HepG2 (cell line): Measurements from ENCODE around the gene UBA6. TPM values are rescaled to one million over a fixed set of nuclear protein-coding genes. Genes with fewer than 3 reads are reported as not detected.

Source experiments
- KLF6 ChIP-seq: IDR thresholded peaks from 2 replicates; pipeline ENCODE4 v1.8.0; 2016; ENCODE audit warnings: missing biosample characterization, missing genetic modification reagents
- PHF8 ChIP-seq: sonication (generic); formaldehyde crosslinking; IDR thresholded peaks from 2 replicates; pipeline ENCODE4 v1.5.0; 2020; ENCODE audit warnings: missing genetic modification reagents
- RARA ChIP-seq: IDR thresholded peaks from 2 replicates; pipeline ENCODE4 v1.6.1; 2016; ENCODE audit warnings: missing genetic modification reagents, missing compliant biosample characterization
- RCOR2 ChIP-seq: IDR thresholded peaks from 2 replicates; pipeline ENCODE4 v1.6.1; 2016; ENCODE audit warnings: missing biosample characterization, missing genetic modification reagents
- RXRA ChIP-seq: sonication (generic); formaldehyde crosslinking; IDR thresholded peaks from 2 replicates; pipeline ENCODE4 v1.5.1; 2020; ENCODE audit warnings: missing genetic modification reagents
- TSC22D2 ChIP-seq: sonication (generic); formaldehyde crosslinking; IDR thresholded peaks from 2 replicates; pipeline ENCODE4 v1.5.1; 2020; ENCODE audit warnings: missing genetic modification reagents, mild to moderate bottlenecking, borderline replicate concordance
- ZFP62 ChIP-seq: sonication (generic); formaldehyde crosslinking; IDR thresholded peaks from 2 replicates; pipeline ENCODE4 v1.4.0; 2020; ENCODE audit warnings: missing genetic modification reagents
- ZIK1 ChIP-seq: sonication (generic); formaldehyde crosslinking; IDR thresholded peaks from 2 replicates; pipeline ENCODE4 v1.5.0; 2020; ENCODE audit warnings: mild to moderate bottlenecking, low read depth, missing genetic modification reagents, borderline replicate concordance
- ZNF121 ChIP-seq: sonication (generic); formaldehyde crosslinking; IDR thresholded peaks from 2 replicates; pipeline ENCODE4 v1.5.0; 2020; ENCODE audit warnings: mild to moderate bottlenecking, missing genetic modification reagents
- ZNF451 ChIP-seq: sonication (generic); formaldehyde crosslinking; IDR thresholded peaks from 2 replicates; pipeline ENCODE4 v1.5.0; 2020; ENCODE audit warnings: mild to moderate bottlenecking, missing genetic modification reagents
- ZNF891 ChIP-seq: sonication (generic); formaldehyde crosslinking; IDR thresholded peaks from 2 replicates; pipeline ENCODE4 v1.5.0; 2020; ENCODE audit warnings: mild to moderate bottlenecking, missing genetic modification reagents
- polyA plus RNA-seq, 8 experiments: library from polyadenylated mRNA; depleted of rRNA in 3 of 8; stranded (reverse) in 7 of 8; unstranded in 1 of 8; fragments of >200 nt; fragmentation: Illumina TruSeq in 4 of 8; extraction: Trizol in 4 of 8; gene quantifications; 2 replicates each; pipeline versions ENCODE4 v1.2.1 to v1.2.3, GENCODE V29; 2011 to 2016; ENCODE audit warnings: low read depth in 4 of 8, missing spikeins in 1 of 8, mixed read lengths in 1 of 8; ENCODE audit not compliant: insufficient read depth in 1 of 8
- total RNA-seq, 5 experiments: library from RNA; depleted of rRNA; stranded (reverse); fragments of >200 nt; fragmentation: Illumina TruSeq; extraction: Trizol; gene quantifications; 2 replicates each; pipeline ENCODE4 v1.2.3, GENCODE V29; 2016; ENCODE audit warnings: low read depth in 1 of 5
- TF ChIP-seq, protein P1 (sequence below): sonication (generic); formaldehyde crosslinking; IDR thresholded peaks from 2 replicates; pipeline ENCODE4 v1.4.0; 2020; ENCODE audit warnings: missing genetic modification reagents, mild to moderate bottlenecking, borderline replicate concordance
- TF ChIP-seq, protein P2 (sequence below): IDR thresholded peaks from 2 replicates; pipeline ENCODE4 v1.6.1; 2018; ENCODE audit warnings: missing genetic modification reagents, mild to moderate bottlenecking, missing compliant biosample characterization
- TF ChIP-seq, protein P3 (sequence below): sonication (generic); formaldehyde crosslinking; IDR thresholded peaks from 2 replicates; pipeline ENCODE4 v1.8.1; 2023; ENCODE audit warnings: mild to moderate bottlenecking, moderate library complexity, missing genetic modification reagents
- TF ChIP-seq, protein P4 (sequence below): sonication (generic); formaldehyde crosslinking; IDR thresholded peaks from 2 replicates; pipeline ENCODE4 v1.5.1; 2020; ENCODE audit warnings: mild to moderate bottlenecking, missing genetic modification reagents, moderate library complexity

Gene UBA6
- total and polyA plus RNA-seq, 2 of the 13 experiments (the other 11 are each of a cell fraction or from before 2014, with no cell fraction given), result 33.3 to 75.4 TPM

DNA sequence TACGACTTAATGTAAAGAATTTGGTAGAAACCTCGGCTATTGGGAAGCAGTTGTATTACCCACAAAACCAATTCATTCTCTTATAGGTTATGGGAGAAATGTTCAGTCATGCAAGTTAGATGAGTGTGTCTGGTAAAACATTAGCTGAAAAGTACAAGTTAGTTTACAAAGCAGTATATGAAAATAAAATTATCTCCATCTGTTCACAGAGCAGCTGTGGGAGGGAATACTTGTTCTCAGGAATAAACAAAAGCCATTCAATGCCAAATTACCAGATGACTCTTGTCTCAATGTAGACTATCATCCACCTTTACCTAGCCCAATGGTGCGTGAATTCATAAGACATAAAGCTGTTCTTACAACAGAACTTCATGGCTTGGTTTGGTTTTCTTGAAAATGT lies 113.8 kb downstream of the UBA6 start (continued):
- no peak for TF ChIP-seq PHF8
- TF ChIP-seq RXRA (CRISPR knock-in tag), result no peak
- no peak for TF ChIP-seq ZNF891 (CRISPR knock-in tag)
- no peak for TF ChIP-seq ZNF451 (CRISPR knock-in tag)
- TF ChIP-seq, protein P1, sequence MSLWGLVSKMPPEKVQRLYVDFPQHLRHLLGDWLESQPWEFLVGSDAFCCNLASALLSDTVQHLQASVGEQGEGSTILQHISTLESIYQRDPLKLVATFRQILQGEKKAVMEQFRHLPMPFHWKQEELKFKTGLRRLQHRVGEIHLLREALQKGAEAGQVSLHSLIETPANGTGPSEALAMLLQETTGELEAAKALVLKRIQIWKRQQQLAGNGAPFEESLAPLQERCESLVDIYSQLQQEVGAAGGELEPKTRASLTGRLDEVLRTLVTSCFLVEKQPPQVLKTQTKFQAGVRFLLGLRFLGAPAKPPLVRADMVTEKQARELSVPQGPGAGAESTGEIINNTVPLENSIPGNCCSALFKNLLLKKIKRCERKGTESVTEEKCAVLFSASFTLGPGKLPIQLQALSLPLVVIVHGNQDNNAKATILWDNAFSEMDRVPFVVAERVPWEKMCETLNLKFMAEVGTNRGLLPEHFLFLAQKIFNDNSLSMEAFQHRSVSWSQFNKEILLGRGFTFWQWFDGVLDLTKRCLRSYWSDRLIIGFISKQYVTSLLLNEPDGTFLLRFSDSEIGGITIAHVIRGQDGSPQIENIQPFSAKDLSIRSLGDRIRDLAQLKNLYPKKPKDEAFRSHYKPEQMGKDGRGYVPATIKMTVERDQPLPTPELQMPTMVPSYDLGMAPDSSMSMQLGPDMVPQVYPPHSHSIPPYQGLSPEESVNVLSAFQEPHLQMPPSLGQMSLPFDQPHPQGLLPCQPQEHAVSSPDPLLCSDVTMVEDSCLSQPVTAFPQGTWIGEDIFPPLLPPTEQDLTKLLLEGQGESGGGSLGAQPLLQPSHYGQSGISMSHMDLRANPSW (CRISPR knock-in tag), result no peak
- TF ChIP-seq, protein P2, sequence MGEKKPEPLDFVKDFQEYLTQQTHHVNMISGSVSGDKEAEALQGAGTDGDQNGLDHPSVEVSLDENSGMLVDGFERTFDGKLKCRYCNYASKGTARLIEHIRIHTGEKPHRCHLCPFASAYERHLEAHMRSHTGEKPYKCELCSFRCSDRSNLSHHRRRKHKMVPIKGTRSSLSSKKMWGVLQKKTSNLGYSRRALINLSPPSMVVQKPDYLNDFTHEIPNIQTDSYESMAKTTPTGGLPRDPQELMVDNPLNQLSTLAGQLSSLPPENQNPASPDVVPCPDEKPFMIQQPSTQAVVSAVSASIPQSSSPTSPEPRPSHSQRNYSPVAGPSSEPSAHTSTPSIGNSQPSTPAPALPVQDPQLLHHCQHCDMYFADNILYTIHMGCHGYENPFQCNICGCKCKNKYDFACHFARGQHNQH (CRISPR knock-in tag), result no peak
- TF ChIP-seq ZIK1 (CRISPR knock-in tag), result no peak
- TF ChIP-seq RCOR2 (CRISPR knock-in tag), result no peak
- TF ChIP-seq ZNF121, result no peak
- TF ChIP-seq KLF6 (CRISPR knock-in tag), result no peak
- TF ChIP-seq, protein P3, sequence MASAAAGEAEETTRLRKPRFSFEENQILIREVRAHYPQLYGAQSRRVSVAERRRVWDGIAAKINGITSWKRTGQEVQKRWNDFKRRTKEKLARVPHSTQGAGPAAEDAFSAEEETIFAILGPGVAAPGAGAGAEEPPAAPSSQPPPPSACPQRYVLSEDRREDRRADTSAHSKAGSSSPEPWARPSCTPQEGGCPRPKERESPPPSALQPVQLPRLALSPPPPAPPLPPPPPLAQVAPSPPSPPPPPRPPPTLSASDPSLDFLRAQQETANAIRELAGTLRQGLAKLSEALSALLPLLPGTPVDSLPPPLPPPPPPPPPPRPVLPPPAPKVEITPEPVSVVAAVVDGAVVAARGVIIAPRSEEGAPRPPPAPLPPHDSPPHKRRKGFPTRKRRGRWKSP, result no peak
- TF ChIP-seq TSC22D2 (CRISPR knock-in tag), result no peak
- no peak for TF ChIP-seq ZFP62
- TF ChIP-seq RARA, result no peak
- TF ChIP-seq, protein P4, sequence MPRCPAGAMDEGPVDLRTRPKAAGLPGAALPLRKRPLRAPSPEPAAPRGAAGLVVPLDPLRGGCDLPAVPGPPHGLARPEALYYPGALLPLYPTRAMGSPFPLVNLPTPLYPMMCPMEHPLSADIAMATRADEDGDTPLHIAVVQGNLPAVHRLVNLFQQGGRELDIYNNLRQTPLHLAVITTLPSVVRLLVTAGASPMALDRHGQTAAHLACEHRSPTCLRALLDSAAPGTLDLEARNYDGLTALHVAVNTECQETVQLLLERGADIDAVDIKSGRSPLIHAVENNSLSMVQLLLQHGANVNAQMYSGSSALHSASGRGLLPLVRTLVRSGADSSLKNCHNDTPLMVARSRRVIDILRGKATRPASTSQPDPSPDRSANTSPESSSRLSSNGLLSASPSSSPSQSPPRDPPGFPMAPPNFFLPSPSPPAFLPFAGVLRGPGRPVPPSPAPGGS, result no peak
